ENCODE results near the gene HEBP2. TPM values are rescaled to one million over a fixed set of nuclear protein-coding genes. Genes with fewer than 3 reads are reported as not detected.

HEBP2 gene
- total RNA-seq, 1 experiment from 2014 or later, result 73.1 TPM

GRCh38 chr6:138401960-138402837 lies 1.8 kb upstream of the HEBP2 start:
- peaks cover 22% of the 10 kb centered on the region for H3K36me3 Mint-ChIP-seq (ENCODE audit: insufficient read depth, unreplicated experiment)
- H3K4me3 Mint-ChIP-seq (ENCODE audit: unreplicated experiment), result peak overlapping the region; percentile 47
- no peaks in the 10 kb centered on the region for H3K4me1 Mint-ChIP-seq (ENCODE audit: low read depth, unreplicated experiment)
- no peak for TF ChIP-seq CTCF (IDR thresholded peaks at IDR 0.05; ENCODE audit: insufficient read depth in 1 of 2, low read depth in 1 of 2, low read length in 1 of 2, severe bottlenecking in 1 of 2, unreplicated experiment in 1 of 2)
- no peaks in the 10 kb centered on the region for H3K9me3 Mint-ChIP-seq (ENCODE audit: unreplicated experiment)
- H3K9me3 ChIP-seq, result no peaks in the 10 kb centered on the region
- H3K27me3 ChIP-seq (replicated peaks; ENCODE audit: control insufficient read depth, insufficient read depth, low read length), result no peaks in the 10 kb centered on the region
- H3K36me3 ChIP-seq (ENCODE audit: control insufficient read depth, insufficient read depth, low read length), result peaks cover under 1% of the 10 kb centered on the region; the same call in 1 of the 2 replicates
- peak overlapping the region; percentile 67 for H3K27ac Mint-ChIP-seq (ENCODE audit: unreplicated experiment)
- H3K4me1 ChIP-seq, result peaks cover 11% of the 10 kb centered on the region; the same call in 1 of the 2 replicates
- no peak for DNase-seq
- no peak overlapping the region for H3K4me3 ChIP-seq (ENCODE audit: low read depth, low read length)
- ChIA-PET POLR2A (no interaction called here), CTCF (interaction anchor here (0.7 kb wide), 2 partner anchors 118 to 290 kb away, joined by 3 to 5 read pairs; no protein-coding TSS in a partner anchor)
- H3K27me3 Mint-ChIP-seq (ENCODE audit: insufficient read depth, unreplicated experiment), result no peaks in the 10 kb centered on the region
- intact Hi-C loops (cut with micrococcal nuclease; ENCODE audit: unreplicated experiment), result loop anchor here (5.0 kb wide), 1 partner anchor 395 kb away; no protein-coding TSS in a partner anchor
- BruUV-seq (replicated peaks), result no TSS peak

- ChIA-PET POLR2A (no interaction called here), CTCF (interaction anchor here (0.5 to 0.7 kb wide), 3 partner anchors 21 to 290 kb away, joined by 3 to 6 read pairs (median 5); no protein-coding TSS in a partner anchor)
These were observed 1.2 kb upstream of the HEBP2 start for GRCh38 chr6:138402838-138403187.

More at GRCh38 chr6:138402838-138403187, 1.2 kb upstream of the HEBP2 start:
- H3K27ac Mint-ChIP-seq (ENCODE audit: unreplicated experiment), result peak overlapping the region; percentile 64
- Histone ChIP-seq H3K36me3 (ENCODE audit: control insufficient read depth, insufficient read depth, low read length) (peaks cover 5% of the 10 kb centered on the region; the same call in 1 of the 2 replicates), H3K4me3 (ENCODE audit: low read depth, low read length) (peak overlapping the region; percentile 81), H3K27me3 (replicated peaks; ENCODE audit: control insufficient read depth, insufficient read depth, low read length) (no peaks in the 10 kb centered on the region), H3K9me3 (no peaks in the 10 kb centered on the region), H3K4me1 (peaks cover 11% of the 10 kb centered on the region; the same call in 1 of the 2 replicates)
- no peaks in the 10 kb centered on the region for H3K4me1 Mint-ChIP-seq (ENCODE audit: low read depth, unreplicated experiment)
- intact Hi-C loops (cut with micrococcal nuclease; ENCODE audit: unreplicated experiment), result loop anchor here (5.0 kb wide), 1 partner anchor 396 kb away; no protein-coding TSS in a partner anchor
- no peaks in the 10 kb centered on the region for H3K27me3 Mint-ChIP-seq (ENCODE audit: insufficient read depth, unreplicated experiment)
- no TSS peak for BruUV-seq (replicated peaks)
- H3K36me3 Mint-ChIP-seq (ENCODE audit: insufficient read depth, unreplicated experiment), result peaks cover 22% of the 10 kb centered on the region
- no peak for TF ChIP-seq CTCF (IDR thresholded peaks at IDR 0.05; ENCODE audit: insufficient read depth in 1 of 2, low read depth in 1 of 2, low read length in 1 of 2, severe bottlenecking in 1 of 2, unreplicated experiment in 1 of 2)
- no peaks in the 10 kb centered on the region for H3K9me3 Mint-ChIP-seq (ENCODE audit: unreplicated experiment)
- no peak for DNase-seq
- H3K4me3 Mint-ChIP-seq (ENCODE audit: unreplicated experiment), result peak overlapping the region; percentile 81

Data from Caco-2 (cell line).